ENCODE measurements around the gene LSM14B. TPM values are rescaled to one million over a fixed set of nuclear protein-coding genes. Genes with fewer than 3 reads are reported as not detected.
"Not testable (repeated sequence)": the region's sequence is repeated elsewhere in the genome, so short reads cannot be mapped to it uniquely, and the experiment has no call there.

LSM14B gene
- total RNA-seq, 1 donor from 2014 or later, result 93.7 TPM

GRCh38 chr20:62143957-62144825, 21.9 kb downstream of the LSM14B start:
- DNase-seq (ENCODE audit: low read depth), result peak; percentile 73

- no peak for DNase-seq (ENCODE audit: low read depth)
Measured at GRCh38 chr20:62145688-62146018, 23.4 kb downstream of the LSM14B start.

- no peak for DNase-seq (ENCODE audit: low read depth)
Measured at GRCh38 chr20:62146019-62146755, 23.9 kb downstream of the LSM14B start.

- DNase-seq (ENCODE audit: low read depth), result no peak
Measured at GRCh38 chr20:62147125-62147524, 24.9 kb downstream of the LSM14B start.

GRCh38 chr20:62147528-62147927, 25.3 kb downstream of the LSM14B start:
- DNase-seq (ENCODE audit: low read depth), result no peak

- DNase-seq (ENCODE audit: low read depth), result not testable (repeated sequence)
Measured at GRCh38 chr20:62148383-62148782, 26.1 kb downstream of the LSM14B start.

GRCh38 chr20:62148908-62149314, 26.6 kb downstream of the LSM14B start:
- no peak for DNase-seq (ENCODE audit: low read depth)

GRCh38 chr20:62149532-62150309, 27.4 kb downstream of the LSM14B start:
- DNase-seq (ENCODE audit: low read depth), result no peak

- no peak for DNase-seq (ENCODE audit: low read depth)
Measured at GRCh38 chr20:62150310-62150575, 28.0 kb downstream of the LSM14B start.

GRCh38 chr20:62151225-62151624, 28.9 kb downstream of the LSM14B start:
- peak; percentile 46 for DNase-seq (ENCODE audit: low read depth)

- DNase-seq (ENCODE audit: low read depth), result no peak
Measured at GRCh38 chr20:62151835-62152364, 29.6 kb downstream of the LSM14B start.

- DNase-seq (ENCODE audit: low read depth), result no peak
Measured at GRCh38 chr20:62155428-62156253, 33.4 kb downstream of the LSM14B start.

- DNase-seq (ENCODE audit: low read depth), result no peak
Measured at GRCh38 chr20:62156254-62156556, 33.9 kb downstream of the LSM14B start.

- DNase-seq (ENCODE audit: low read depth), result peak; percentile 48
Measured at GRCh38 chr20:62156592-62157386, 34.5 kb downstream of the LSM14B start.

GRCh38 chr20:62157387-62158087, 35.3 kb downstream of the LSM14B start:
- no peak for DNase-seq (ENCODE audit: low read depth)

GRCh38 chr20:62158088-62158400, 35.8 kb downstream of the LSM14B start:
- DNase-seq (ENCODE audit: low read depth), result no peak

- no peak for DNase-seq (ENCODE audit: low read depth)
Measured at GRCh38 chr20:62158541-62158940, 36.3 kb downstream of the LSM14B start.

- no peak for DNase-seq (ENCODE audit: low read depth)
Measured at GRCh38 chr20:62159052-62159451, 36.8 kb downstream of the LSM14B start.

- peak; percentile 71 for DNase-seq (ENCODE audit: low read depth)
Measured at GRCh38 chr20:62159839-62160238, 37.6 kb downstream of the LSM14B start.

GRCh38 chr20:62160253-62160652, 38.0 kb downstream of the LSM14B start:
- no peak for DNase-seq (ENCODE audit: low read depth)
